ENCODE data around the gene BBS1.

The BBS1 gene

DNA sequence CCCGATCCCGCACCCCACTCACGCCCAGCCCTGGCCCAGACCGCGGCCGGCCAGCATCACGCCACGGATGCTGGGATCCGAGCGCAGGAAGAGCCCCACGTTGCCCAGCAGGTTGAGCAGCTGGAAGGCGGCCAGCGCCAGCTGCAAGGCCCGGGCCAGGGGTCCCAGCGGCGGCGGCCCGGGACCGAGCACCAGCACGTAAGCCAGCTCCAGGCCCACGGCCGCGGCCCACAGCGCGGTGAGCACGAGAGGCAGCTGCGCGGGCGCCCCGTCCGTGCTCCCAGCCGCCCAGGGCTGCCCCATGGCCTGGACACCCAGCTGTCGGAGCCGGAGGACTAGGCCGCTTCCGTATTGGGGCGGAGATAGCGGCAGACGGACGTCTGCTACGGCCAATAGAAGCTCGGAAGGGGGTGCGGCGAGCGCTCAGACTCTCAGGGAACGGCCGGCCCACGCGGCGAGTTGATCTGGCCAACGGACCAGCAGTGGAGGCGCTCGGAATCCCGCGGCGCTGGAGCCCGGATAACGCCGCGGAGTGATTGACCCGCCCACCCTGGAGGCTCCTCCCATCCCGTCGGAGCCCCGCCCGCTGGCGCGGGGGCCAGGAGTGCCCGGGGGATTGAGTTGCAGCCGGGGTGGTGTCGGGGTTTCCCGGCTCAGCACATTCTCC, 35.4 kb downstream of the BBS1 start, which contains the start of gene ZDHHC24:
ZDHHC24 (minus strand) TSS at position 348 of the 667 bp plus-strand sequence; CDS start at position 303, 45 bp downstream.
- Histone ChIP-seq H3K9me3 (ENCODE audit: control insufficient read depth, insufficient read depth, low read length) (no peaks in the 10 kb centered on the region), H3K4me3 (ENCODE audit: low read depth, low read length) (peak within 1 kb of the TSS; percentile 71), H3K27me3 (ENCODE audit: control insufficient read depth, insufficient read depth, low read length) (no peaks in the 10 kb centered on the region; the same call in 1 of the 2 replicates), H3K9ac (ENCODE audit: low read depth, low read length) (peak within 1 kb of the TSS; percentile 39), H3K27ac (ENCODE audit: low read depth, low read length) (peak within 1 kb of the TSS; percentile 59), H3K36me3 (ENCODE audit: control insufficient read depth, insufficient read depth, low read length) (no peaks in the 10 kb centered on the region; the same call in 1 of the 2 replicates), H3K4me1 (ENCODE audit: control insufficient read depth, insufficient read depth, low read length) (peaks cover 18% of the 10 kb centered on the region; the same call in 1 of the 2 replicates)

DNA sequence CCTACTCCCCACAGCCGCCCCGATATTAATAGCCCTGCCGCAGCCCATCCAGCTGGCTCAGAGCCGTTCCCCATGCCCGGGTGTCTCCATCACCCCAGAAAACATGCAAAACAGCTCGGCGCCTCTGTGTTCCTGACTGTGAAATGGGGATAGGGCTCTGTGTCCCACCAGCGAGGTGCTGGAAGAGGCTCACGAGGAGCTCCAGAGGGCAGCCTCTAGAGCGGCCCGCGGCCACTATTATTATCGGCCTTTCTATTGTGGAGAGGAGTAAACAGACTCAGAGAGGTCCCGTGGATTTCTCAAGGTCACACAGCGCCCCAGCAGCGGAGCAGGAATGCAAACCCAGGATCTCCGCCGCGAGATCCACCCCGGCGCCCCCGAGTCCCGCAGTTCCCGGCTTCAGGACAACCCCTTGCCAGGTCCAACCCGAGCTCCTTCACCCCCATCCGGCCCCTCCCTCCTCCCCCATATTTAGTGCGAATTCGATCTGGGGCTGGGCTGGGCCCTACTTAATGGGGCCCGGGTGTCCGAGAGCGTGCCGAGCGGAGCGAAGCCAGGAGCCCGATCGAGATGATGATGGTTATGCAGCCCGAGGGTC, 36.0 kb downstream of the BBS1 start, which contains the start of gene ACTN3:
ACTN3 (plus strand) TSS at position 536 of the 598 bp plus-strand sequence; CDS start at position 571, 35 bp downstream.
- Histone ChIP-seq H3K4me3 (ENCODE audit: low read depth, low read length) (peak within 1 kb of the TSS; percentile 71), H3K27ac (ENCODE audit: low read depth, low read length) (peak within 1 kb of the TSS; percentile 59), H3K9me3 (ENCODE audit: control insufficient read depth, insufficient read depth, low read length) (no peaks in the 10 kb centered on the region), H3K36me3 (ENCODE audit: control insufficient read depth, insufficient read depth, low read length) (no peaks in the 10 kb centered on the region; the same call in 1 of the 2 replicates), H3K9ac (ENCODE audit: low read depth, low read length) (peak within 1 kb of the TSS; percentile 39), H3K27me3 (ENCODE audit: control insufficient read depth, insufficient read depth, low read length) (no peaks in the 10 kb centered on the region; the same call in 1 of the 2 replicates), H3K4me1 (ENCODE audit: control insufficient read depth, insufficient read depth, low read length) (peaks cover 18% of the 10 kb centered on the region; the same call in 1 of the 2 replicates)

DNA sequence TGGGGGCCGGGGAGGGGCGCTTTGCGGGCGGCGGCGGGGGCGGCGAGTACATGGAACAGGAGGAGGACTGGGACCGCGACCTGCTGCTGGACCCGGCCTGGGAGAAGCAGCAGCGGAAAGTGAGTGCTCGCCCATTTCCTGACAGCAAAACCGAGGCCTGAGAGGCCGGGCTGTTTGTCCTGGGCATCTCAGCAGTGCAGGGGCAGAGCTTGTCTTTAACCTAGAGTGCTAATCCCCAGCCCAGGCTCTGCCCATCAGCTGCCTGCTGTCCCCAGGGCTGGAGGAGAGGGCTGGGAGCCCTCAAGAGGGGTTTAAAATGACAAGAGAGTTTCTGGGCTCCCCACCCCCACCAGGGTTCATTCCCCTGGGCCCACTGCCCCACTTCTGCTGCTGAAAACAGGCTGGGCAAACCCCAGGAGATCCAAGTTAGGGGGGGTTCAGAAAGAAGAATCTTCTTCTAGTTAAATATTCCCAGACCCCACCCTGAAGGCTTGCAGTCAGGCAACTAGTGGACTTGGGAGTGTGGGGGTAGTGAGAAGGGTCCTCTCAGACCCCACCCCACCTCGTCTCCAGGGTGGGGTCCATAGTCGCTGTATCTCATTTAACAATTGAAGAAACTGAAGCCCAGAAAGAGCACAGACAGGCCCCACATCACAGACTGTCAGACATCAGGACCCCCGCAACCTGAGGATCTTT, 36.7 kb downstream of the BBS1 start:
- Histone ChIP-seq H3K4me3 (ENCODE audit: low read depth, low read length) (peak overlapping the region; percentile 71), H3K9ac (ENCODE audit: low read depth, low read length) (no peak overlapping the region)

DNA sequence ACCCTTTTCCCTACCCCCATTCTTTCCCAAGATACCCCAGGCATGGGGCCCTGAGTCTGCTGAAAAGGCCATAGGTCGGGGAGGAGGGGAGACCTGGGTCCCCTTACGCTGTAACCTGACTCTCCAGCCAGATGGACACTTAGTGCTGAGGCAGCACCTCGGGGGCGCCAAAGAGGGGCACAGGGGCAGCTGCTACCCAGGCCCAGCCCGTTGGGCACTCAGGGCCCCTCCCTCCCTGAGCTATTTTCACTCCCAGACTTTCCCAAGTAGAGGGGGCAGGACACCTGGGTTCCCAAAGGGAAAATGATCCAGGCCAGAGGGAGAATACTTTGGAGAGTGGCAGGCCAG, 37.2 kb downstream of the BBS1 start:
- peaks cover 18% of the 10 kb centered on the region; the same call in 1 of the 2 replicates for H3K4me1 ChIP-seq (ENCODE audit: control insufficient read depth, insufficient read depth, low read length)
- H3K27me3 ChIP-seq (ENCODE audit: control insufficient read depth, insufficient read depth, low read length) = no peaks in the 10 kb centered on the region; the same call in 1 of the 2 replicates
- no peaks in the 10 kb centered on the region for H3K9me3 ChIP-seq (ENCODE audit: control insufficient read depth, insufficient read depth, low read length)
- no peak overlapping the region for H3K9ac ChIP-seq (ENCODE audit: low read depth, low read length)
- peak overlapping the region; percentile 71; the same call in 1 of the 2 replicates for H3K4me3 ChIP-seq (ENCODE audit: low read depth, low read length)
- H3K36me3 ChIP-seq (ENCODE audit: control insufficient read depth, insufficient read depth, low read length) = no peaks in the 10 kb centered on the region
- H3K27ac ChIP-seq (ENCODE audit: low read depth, low read length) = no peak overlapping the region

More for the DNA sequence above, 36.7 kb downstream of the BBS1 start:
- Histone ChIP-seq H3K27ac (ENCODE audit: low read depth, low read length) (peak overlapping the region; percentile 29), H3K27me3 (ENCODE audit: control insufficient read depth, insufficient read depth, low read length) (no peaks in the 10 kb centered on the region; the same call in 1 of the 2 replicates), H3K36me3 (ENCODE audit: control insufficient read depth, insufficient read depth, low read length) (no peaks in the 10 kb centered on the region), H3K4me1 (ENCODE audit: control insufficient read depth, insufficient read depth, low read length) (peaks cover 18% of the 10 kb centered on the region; the same call in 1 of the 2 replicates), H3K9me3 (ENCODE audit: control insufficient read depth, insufficient read depth, low read length) (no peaks in the 10 kb centered on the region)

DNA sequence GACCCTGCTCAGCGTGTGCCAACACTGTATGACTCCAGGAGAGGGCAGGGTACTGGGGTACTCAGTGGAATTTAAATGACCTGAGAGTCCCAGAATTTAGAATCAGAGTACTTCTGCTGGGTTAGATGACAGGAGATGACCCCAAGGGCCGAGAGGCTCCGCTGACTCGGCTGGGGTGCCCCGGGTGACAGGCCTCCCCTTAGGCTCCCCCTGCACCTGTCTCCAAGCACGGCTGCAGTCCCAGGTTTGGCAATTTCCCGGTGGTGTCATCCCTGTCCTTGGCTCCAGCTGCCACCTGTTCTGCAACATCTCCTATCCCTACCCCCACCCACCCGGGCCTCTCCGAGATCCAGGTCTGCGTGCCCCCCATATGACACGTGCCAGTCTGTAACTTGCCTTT, 37.6 kb downstream of the BBS1 start:
- no peaks in the 10 kb centered on the region for H3K36me3 ChIP-seq (ENCODE audit: control insufficient read depth, insufficient read depth, low read length)
- peak overlapping the region; percentile 71; the same call in 1 of the 2 replicates for H3K4me3 ChIP-seq (ENCODE audit: low read depth, low read length)
- H3K9me3 ChIP-seq (ENCODE audit: control insufficient read depth, insufficient read depth, low read length) = no peaks in the 10 kb centered on the region
- H3K4me1 ChIP-seq (ENCODE audit: control insufficient read depth, insufficient read depth, low read length) = peaks cover 18% of the 10 kb centered on the region; the same call in 1 of the 2 replicates
- H3K27me3 ChIP-seq (ENCODE audit: control insufficient read depth, insufficient read depth, low read length) = no peaks in the 10 kb centered on the region; the same call in 1 of the 2 replicates
- no peak overlapping the region for H3K27ac ChIP-seq (ENCODE audit: low read depth, low read length)
- no peak overlapping the region for H3K9ac ChIP-seq (ENCODE audit: low read depth, low read length)

DNA sequence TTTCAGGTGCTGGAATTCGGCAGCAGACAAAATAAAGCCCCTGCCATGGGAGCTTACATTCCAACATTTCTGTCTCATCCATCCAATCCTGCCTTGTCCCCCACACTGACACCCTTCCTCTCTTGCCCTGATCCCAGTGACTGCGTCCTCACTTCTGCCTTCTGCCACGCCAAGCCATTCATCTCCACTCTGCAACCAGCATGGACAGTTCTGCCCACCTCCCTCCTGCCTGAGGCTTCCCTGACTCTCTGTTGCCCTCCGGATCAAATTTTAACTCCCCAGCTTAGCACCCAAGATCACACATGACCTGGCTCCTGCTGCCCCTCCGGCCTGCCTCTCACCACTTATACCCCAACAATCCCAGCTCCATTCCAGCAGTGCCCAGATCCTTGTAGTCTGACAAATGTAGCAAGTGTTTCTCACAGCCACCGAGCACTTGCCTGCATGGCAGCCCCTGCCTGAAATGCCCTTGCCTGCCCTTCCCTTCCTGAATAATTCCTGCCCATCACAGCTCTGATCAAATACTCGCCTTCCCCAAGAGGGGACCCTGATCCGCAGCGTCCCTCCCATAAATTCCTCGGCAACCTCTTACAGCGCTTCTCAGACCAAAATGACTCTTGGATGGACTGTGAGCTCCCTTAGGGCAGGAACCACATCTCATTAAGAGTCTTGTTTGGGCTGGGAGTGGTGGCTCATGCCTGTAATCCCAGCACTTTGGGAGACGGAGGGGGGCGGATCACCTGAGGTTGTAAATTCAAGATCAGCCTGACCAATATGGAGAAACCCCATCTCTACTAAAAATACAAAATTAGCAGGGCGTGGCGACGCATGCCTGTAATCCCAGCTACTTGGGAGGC, 38.6 kb downstream of the BBS1 start:
- no peak overlapping the region for H3K4me3 ChIP-seq (ENCODE audit: low read depth, low read length)

DNA sequence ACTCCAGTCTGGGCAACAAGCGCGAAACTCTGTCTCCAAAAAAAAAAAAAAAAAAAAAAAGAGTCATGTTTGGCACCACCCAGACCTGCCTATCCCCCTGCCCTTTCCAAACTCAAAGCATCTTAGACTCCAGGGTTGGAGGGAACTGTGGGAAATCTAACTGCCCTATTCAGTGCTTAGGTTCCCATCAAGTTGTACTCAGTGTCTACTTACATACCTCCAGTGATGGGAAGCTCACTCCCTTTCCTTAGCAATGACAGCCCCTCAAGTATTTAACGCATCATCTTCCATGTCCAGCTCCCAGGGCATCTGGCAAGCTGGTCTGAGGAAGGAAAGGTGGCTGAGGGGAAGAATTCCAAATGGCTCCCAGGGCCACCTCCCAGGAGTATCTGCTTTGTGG, 39.3 kb downstream of the BBS1 start:
- Histone ChIP-seq H3K4me1 (ENCODE audit: control insufficient read depth, insufficient read depth, low read length) (peaks cover 12% of the 10 kb centered on the region; the same call in 1 of the 2 replicates), H3K9ac (ENCODE audit: low read depth, low read length) (no peak overlapping the region), H3K4me3 (ENCODE audit: low read depth, low read length) (no peak overlapping the region), H3K27ac (ENCODE audit: low read depth, low read length) (no peak overlapping the region), H3K27me3 (ENCODE audit: control insufficient read depth, insufficient read depth, low read length) (no peaks in the 10 kb centered on the region; the same call in 1 of the 2 replicates), H3K9me3 (ENCODE audit: control insufficient read depth, insufficient read depth, low read length) (no peaks in the 10 kb centered on the region), H3K36me3 (ENCODE audit: control insufficient read depth, insufficient read depth, low read length) (no peaks in the 10 kb centered on the region)

More for the DNA sequence above, 38.6 kb downstream of the BBS1 start:
- no peak overlapping the region for H3K9ac ChIP-seq (ENCODE audit: low read depth, low read length)
- no peaks in the 10 kb centered on the region for H3K36me3 ChIP-seq (ENCODE audit: control insufficient read depth, insufficient read depth, low read length)
- H3K27ac ChIP-seq (ENCODE audit: low read depth, low read length) = no peak overlapping the region
- H3K4me1 ChIP-seq (ENCODE audit: control insufficient read depth, insufficient read depth, low read length) = peaks cover 12% of the 10 kb centered on the region; the same call in 1 of the 2 replicates
- H3K9me3 ChIP-seq (ENCODE audit: control insufficient read depth, insufficient read depth, low read length) = no peaks in the 10 kb centered on the region
- H3K27me3 ChIP-seq (ENCODE audit: control insufficient read depth, insufficient read depth, low read length) = no peaks in the 10 kb centered on the region; the same call in 1 of the 2 replicates

DNA sequence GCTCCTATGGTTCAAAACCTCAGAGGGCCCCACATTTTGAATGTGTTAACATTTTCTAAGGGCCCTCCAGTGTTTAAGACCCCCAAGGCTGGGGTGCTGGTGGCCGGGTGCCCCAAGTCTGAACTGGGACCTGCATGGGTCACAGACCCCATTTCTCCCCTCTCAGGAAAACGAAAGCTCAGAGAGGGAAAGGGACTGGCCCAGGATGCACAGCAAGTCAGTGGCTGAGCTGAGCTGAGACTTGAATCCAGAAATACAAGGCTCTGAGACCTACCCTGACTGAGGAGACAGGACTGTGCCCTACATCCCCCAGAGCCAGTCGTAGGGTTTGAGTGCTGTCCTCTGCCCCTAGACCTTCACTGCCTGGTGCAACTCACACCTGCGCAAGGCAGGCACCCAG, 40.5 kb downstream of the BBS1 start:
- no peak overlapping the region for H3K27ac ChIP-seq (ENCODE audit: low read depth, low read length)
- no peaks in the 10 kb centered on the region; the same call in 1 of the 2 replicates for H3K27me3 ChIP-seq (ENCODE audit: control insufficient read depth, insufficient read depth, low read length)
- H3K36me3 ChIP-seq (ENCODE audit: control insufficient read depth, insufficient read depth, low read length) = no peaks in the 10 kb centered on the region; the same call in 1 of the 2 replicates
- no peaks in the 10 kb centered on the region for H3K9me3 ChIP-seq (ENCODE audit: control insufficient read depth, insufficient read depth, low read length)
- no peak overlapping the region for H3K9ac ChIP-seq (ENCODE audit: low read depth, low read length)
- peaks cover 9% of the 10 kb centered on the region; the same call in 1 of the 2 replicates for H3K4me1 ChIP-seq (ENCODE audit: control insufficient read depth, insufficient read depth, low read length)
- H3K4me3 ChIP-seq (ENCODE audit: low read depth, low read length) = no peak overlapping the region

DNA sequence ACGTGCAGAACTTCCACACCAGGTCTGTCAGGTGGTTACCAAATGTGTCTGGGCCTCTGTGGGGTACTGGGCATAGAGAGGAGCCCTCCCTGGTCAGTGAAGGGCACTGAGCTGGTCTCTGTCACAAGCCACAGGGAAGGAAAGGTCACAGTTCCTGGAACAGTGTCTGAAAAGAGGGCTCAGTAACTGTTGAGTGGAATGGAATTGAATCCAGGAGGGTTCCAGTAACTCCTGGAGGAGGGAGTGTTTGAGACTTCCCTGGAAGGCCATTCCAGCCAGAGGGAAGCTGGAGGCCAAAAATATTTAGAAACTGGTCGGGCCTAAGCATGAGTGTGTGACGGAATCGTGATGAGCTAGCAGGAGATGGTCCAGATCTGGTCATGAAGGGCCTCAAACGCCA, 44.2 kb downstream of the BBS1 start:
- Histone ChIP-seq H3K9me3 (ENCODE audit: control insufficient read depth, insufficient read depth, low read length) (no peaks in the 10 kb centered on the region), H3K27me3 (ENCODE audit: control insufficient read depth, insufficient read depth, low read length) (no peaks in the 10 kb centered on the region; the same call in 1 of the 2 replicates), H3K36me3 (ENCODE audit: control insufficient read depth, insufficient read depth, low read length) (peaks cover 13% of the 10 kb centered on the region; the same call in 1 of the 2 replicates), H3K27ac (ENCODE audit: low read depth, low read length) (no peak overlapping the region), H3K9ac (ENCODE audit: low read depth, low read length) (no peak overlapping the region), H3K4me1 (ENCODE audit: control insufficient read depth, insufficient read depth, low read length) (no peaks in the 10 kb centered on the region), H3K4me3 (ENCODE audit: low read depth, low read length) (no peak overlapping the region)

DNA sequence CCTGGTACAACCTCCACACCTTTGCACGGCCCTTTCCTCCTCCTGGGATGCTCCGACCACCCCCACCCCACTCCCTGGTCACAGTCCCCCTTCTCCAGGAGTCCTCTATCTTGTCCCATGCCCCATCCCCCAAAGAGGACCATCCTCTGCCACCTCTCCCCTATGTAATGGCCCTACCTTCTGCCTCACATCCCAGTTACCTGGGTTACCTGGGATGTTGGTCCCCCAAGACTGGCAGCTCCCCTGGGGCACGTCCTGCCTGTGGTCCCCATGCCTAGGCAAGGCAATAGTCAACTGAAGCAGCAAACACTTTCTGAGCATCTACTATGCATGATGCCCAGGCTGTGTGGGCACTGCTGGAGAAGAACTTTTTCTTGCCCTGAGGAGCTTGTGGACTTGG, 45.0 kb downstream of the BBS1 start:
- Histone ChIP-seq H3K27ac (ENCODE audit: low read depth, low read length) (no peak overlapping the region), H3K27me3 (ENCODE audit: control insufficient read depth, insufficient read depth, low read length) (no peaks in the 10 kb centered on the region), H3K4me3 (ENCODE audit: low read depth, low read length) (no peak overlapping the region), H3K9ac (ENCODE audit: low read depth, low read length) (no peak overlapping the region), H3K4me1 (ENCODE audit: control insufficient read depth, insufficient read depth, low read length) (no peaks in the 10 kb centered on the region), H3K9me3 (ENCODE audit: control insufficient read depth, insufficient read depth, low read length) (no peaks in the 10 kb centered on the region), H3K36me3 (ENCODE audit: control insufficient read depth, insufficient read depth, low read length) (peaks cover 17% of the 10 kb centered on the region)
